NB4 (cell line): ENCODE results near the gene PRR19.

Experiments used
- MYC ChIP-seq: IDR thresholded peaks from 2 replicates; pipeline ENCODE4 v1.6.1; 2011; ENCODE audit warnings: low read depth, low read length
- POLR2A ChIP-seq: IDR thresholded peaks from 2 replicates; pipeline ENCODE4 v1.6.1; 2011; ENCODE audit warnings: mild to moderate bottlenecking; ENCODE audit not compliant: insufficient read length; ENCODE audit errors: extremely low read depth

GRCh38 chr19:42268142-42268703, 33.7 kb upstream of the PRR19 start:
- TF ChIP-seq POLR2A = peak; percentile 25
- no peak; the same call in 1 of the 2 replicates for TF ChIP-seq MYC
